Stimulated activated CD4-positive, alpha-beta T cell treated with anti-CD3 and anti-CD28 coated beads, Interleukin-4, amount 100 ng/mL, for 48 hours (primary cell): ENCODE results near the gene SLC27A2.

Experiments
- DNase-seq, 2 donors: peaks; one replicate each; pipeline ENCODE4 v3.0.0-alpha.2; 2020; ENCODE audit warnings: low read depth in 2 of 2

SLC27A2 gene

DNA sequence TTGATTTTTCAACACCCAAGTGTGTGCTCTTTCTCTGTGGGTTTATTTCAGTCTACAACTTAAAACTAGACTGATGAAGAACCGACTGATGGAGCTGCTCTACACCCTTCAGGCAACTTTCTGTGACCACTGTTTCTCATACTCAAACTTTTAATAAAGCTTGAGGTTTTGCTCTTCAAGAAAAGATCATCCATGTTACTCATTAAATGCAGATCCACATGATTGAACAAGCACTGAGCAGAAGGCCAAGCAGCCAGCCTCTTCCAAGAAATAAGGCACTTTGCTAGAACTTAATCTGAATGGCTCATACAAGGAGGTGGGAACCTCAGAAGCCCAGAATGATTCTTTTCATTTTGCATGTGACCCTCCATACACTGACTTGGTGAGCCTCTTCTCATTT, 8.7 kb downstream of the SLC27A2 start:
- DNase-seq = no peak

DNA sequence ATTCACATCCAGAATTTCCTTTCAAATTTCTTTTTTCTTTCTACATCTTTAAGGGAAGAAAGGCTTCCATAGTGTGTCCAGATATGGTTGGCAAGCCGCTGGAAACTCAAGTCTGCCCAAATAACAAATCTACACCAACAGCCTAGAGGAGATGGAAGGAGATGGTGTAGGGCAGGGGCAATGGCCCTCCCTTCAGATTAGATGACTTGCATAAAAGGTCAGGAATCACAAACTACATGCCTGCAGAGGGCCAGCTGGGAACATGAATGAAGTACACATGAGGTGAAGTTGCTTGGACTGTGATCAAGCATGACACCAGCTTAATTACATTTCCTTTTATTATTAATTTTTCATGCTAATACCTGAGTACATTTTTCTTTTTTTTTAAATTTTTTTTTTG, 10.2 kb downstream of the SLC27A2 start:
- no peak for DNase-seq

DNA sequence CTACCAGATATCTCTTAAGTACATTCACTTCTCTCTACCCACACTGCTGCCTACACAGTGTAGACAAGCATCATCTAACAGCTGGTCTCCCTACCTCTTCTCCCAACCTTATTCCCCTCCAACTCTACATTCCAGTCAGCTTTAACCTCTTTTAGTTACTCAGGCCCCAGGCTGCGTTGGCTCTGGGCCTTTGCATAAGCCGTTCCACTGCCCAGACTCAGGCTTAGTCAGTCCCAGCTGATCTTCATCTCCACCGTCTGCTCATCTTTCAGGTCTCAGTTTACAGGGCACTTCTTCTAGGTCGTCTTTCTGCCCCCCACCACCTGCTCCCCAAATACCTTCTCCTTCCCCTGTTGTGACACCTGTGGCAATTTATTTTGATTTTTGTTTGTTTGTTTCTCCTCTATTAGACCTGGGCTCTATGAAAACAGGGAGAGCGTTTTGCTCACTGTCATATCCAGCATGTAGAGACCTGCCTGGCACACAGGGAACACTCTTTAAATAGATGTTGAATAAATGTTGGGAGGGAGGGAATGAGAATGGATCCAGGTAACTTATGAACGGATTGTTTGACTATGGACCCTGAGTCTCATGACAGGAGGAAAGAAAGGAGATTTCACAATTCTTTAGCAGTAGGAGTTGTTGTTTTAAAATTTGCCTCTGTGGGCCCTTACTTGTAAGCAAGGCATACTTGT, 11.1 kb downstream of the SLC27A2 start:
- no peak for DNase-seq

- no peak for DNase-seq
Measured at GRCh38 chr15:50202003-50202402, 20.0 kb downstream of the SLC27A2 start.

GRCh38 chr15:50206020-50206419, 24.0 kb downstream of the SLC27A2 start:
- DNase-seq = no peak

- no peak for DNase-seq
Measured at GRCh38 chr15:50209809-50210208, 27.8 kb downstream of the SLC27A2 start.

DNA sequence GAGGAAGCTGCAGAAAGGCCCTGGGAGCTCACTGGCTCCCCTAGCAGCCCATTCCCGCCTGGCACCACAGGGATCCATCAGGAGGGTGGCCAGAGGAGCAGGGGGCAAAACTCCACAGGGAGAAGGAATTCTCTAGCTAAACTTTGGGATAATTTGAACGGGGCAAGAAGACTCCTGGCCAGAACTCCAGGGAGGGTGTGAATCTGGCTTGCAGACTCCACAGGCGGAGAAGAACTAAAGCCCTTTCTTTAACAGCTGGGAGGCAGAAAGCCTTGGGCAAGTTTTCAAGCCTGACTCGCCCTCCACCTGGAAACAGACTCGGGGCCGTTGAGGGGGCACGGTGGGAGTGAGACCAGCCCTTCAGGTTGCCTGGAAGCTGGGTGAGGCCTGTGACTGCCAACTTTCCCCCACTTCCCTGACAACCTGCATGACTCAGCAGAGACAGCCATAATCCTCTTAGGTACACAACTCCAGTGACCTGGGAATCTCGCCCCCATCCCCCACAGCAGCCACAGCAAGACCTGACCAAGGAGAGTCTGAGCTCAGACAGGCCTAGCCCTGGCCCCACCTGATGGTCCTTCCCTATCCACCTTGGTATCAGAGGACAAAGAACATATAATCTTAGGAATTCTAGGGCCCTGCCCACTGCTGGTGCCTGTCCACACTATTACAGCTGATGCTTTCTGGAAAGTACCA, 28.6 kb downstream of the SLC27A2 start:
- DNase-seq = no peak

DNA sequence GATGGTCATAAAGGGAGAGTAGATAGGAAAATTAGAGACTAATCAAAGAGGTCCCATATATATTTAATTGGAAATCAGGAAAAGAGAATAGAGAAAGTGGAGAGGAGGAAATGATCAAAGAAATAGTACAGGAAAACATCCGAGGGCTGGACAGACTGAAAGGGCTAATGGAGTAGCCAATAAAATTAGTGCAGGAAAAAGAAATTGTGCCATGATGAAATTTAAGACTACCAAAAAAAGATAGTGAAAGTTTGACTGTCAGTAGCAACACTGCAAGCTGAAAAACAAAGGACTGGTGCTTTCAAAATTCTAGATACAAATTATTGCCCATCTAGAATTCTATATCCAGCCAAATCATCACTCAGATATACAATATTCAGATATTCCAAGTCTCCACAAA, 36.3 kb downstream of the SLC27A2 start:
- no peak for DNase-seq

DNA sequence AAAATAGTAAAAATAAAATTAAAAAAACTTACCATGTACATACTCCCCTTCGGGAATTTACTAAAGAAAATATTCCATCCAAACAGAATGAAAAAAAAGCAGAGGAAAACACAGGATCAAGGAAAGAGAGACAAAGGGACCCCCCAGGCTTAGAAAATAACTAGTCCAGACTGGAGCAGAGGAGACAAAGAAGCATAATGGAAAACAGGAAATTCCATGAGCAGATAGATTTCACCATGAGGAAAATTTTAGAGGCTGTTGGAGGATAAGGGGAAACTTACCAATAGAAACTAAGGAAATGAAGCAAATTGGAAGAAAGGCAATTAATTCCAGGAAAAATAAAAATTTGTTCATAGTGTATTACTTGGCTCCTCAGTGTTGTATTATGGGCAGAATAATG, 36.7 kb downstream of the SLC27A2 start:
- DNase-seq = no peak

DNA sequence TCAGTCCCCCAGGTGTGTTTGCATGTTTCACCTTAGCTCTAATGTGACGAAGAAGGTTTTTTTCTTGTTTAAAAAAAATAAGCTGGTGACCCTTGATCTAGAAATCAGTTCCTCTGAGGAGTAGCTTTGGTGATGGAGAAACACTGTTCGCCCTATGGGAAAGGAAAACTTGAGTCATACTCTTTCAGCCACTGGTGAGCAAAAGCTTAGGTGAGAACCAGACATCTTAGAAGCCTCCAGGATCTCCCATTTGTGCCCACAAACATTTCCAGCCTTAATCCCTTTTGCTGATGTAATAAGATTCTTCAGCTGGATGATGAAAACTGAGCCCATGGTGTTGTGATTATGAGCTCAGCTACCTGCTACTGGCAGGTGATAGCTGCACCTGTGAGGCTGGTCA, 37.8 kb downstream of the SLC27A2 start:
- DNase-seq = no peak

GRCh38 chr15:50222181-50222580, 40.2 kb downstream of the SLC27A2 start:
- no peak for DNase-seq

GRCh38 chr15:50224606-50225005, 42.6 kb downstream of the SLC27A2 start:
- no peak for DNase-seq

GRCh38 chr15:50225057-50225456, 43.1 kb downstream of the SLC27A2 start:
- no peak for DNase-seq

GRCh38 chr15:50225938-50226337, 43.9 kb downstream of the SLC27A2 start:
- no peak for DNase-seq

- no peak for DNase-seq
Measured at GRCh38 chr15:50227076-50227475, 45.1 kb downstream of the SLC27A2 start.

DNA sequence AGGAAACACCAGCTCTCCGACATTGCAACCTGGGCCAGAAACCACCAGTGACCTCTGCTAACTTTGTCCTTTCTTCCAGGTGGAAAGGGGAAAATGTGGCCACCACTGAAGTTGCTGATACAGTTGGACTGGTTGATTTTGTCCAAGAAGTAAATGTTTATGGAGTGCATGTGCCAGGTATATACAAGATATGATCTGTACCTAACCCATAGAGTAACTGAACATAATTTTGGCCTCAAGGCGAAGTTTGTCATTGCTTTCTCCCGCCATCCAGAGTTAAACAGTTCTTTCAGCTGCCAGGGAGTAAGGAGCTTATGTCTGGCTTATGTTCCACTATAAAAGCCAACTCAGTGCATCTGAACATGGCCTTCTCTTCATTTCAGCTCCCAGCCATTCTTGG, 46.9 kb downstream of the SLC27A2 start:
- no peak for DNase-seq

- DNase-seq = no peak
Measured at GRCh38 chr15:50229336-50229735, 47.3 kb downstream of the SLC27A2 start.

DNA sequence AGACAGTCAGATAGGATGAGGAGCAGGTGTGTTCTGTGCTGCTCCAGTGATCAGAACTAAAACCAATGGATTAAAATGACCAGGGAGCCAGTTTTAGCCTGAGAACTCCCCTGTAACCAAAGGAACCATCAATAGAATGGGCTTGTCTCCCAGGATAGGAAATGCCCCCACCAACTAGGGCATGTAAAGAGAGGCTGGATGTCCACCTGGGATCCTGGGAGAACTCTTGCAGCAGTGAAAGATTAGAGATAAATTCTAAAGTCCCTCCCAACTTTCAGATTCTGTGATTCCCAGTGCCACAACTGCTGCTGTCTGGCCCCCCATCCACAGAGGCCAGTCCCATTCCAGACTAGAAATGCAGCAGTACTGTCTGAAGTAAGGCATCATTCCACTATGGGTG, 49.8 kb downstream of the SLC27A2 start:
- DNase-seq = no peak

DNA sequence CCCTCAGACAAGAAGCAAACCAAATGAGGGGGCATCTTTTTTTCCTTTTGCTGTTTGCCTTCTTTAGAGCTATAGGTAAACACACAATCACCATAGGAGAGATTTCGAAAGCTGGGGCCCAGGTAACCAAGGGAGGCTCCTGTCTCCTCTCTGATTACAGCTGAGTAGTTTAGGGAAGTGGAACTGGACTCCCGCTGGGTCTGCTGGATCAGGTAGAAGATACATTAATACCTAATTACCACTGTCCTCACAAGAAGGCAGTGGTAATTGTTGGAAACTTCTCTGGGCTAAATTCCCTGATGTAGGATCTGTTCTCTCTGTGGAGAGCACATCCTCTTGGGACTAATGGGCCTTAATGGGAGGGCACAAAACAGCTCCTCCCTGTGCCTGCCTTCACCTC, 50.8 kb downstream of the SLC27A2 start:
- no peak for DNase-seq

GRCh38 chr15:50233192-50233736, 51.3 kb downstream of the SLC27A2 start:
- no peak for DNase-seq

DNA sequence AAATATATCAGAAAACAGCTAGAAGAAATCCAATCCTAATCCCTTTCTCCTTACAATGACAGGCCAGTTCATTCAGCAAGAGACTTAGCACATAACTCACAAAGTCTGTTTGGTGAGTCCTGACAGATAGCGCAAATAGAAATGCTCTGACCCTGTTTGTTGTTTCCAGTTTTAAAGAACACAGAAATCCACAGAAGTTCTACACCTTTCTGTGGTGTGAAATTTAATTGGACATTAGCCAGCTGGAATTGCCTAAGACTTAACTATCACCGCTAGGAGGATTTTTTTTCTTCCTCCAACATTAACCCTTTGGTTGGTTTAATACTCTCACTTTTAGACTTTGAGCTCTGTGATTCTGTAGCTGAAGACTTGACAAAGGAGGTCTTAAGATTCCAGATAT, 52.8 kb downstream of the SLC27A2 start:
- DNase-seq = no peak

DNA sequence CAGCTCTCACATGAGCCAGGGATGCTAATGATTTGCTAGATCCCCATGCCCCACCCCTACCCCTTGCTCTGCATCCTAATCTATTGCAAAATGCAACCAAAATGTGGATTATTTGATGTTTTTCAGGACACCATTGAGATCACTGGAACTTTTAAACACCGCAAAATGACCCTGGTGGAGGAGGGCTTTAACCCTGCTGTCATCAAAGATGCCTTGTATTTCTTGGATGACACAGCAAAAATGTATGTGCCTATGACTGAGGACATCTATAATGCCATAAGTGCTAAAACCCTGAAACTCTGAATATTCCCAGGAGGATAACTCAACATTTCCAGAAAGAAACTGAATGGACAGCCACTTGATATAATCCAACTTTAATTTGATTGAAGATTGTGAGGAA, 53.8 kb downstream of the SLC27A2 start:
- no peak for DNase-seq

GRCh38 chr15:50236433-50236832, 54.4 kb downstream of the SLC27A2 start:
- no peak for DNase-seq
